Fibroblast of pulmonary artery (primary cell): ENCODE data around the gene SMIM15.

ENCODE experiments used
- DNase-seq: peaks from one replicate; pipeline ENCODE4 v3.0.0-alpha.2; 2010; ENCODE audit warnings: low read depth
- H3K4me3 ChIP-seq: replicated peaks from 2 replicates; pipeline ENCODE4 v1.5.1; 2011; ENCODE audit warnings: low read depth, mild to moderate bottlenecking, control low read depth, low read length, moderate library complexity
- CTCF ChIP-seq: IDR thresholded peaks from 2 replicates; pipeline ENCODE4 v1.5.1; 2011; ENCODE audit warnings: mild to moderate bottlenecking, control low read depth, low read length, inconsistent platforms; ENCODE audit errors: missing control alignments

Gene SMIM15

GRCh38 chr5:61120534-61120933, 41.7 kb downstream of the SMIM15 start:
- no peak overlapping the region for H3K4me3 ChIP-seq
- TF ChIP-seq CTCF = no peak
- no peak for DNase-seq

- no peak overlapping the region for H3K4me3 ChIP-seq
- TF ChIP-seq CTCF = no peak
- no peak for DNase-seq
These were observed 43.2 kb downstream of the SMIM15 start for GRCh38 chr5:61119066-61119465.

GRCh38 chr5:61115968-61116367, 46.3 kb downstream of the SMIM15 start:
- TF ChIP-seq CTCF = no peak
- DNase-seq = no peak
- H3K4me3 ChIP-seq = no peak overlapping the region

GRCh38 chr5:61114441-61114840, 47.8 kb downstream of the SMIM15 start:
- DNase-seq = no peak

More at GRCh38 chr5:61114441-61114840, 47.8 kb downstream of the SMIM15 start:
- no peak overlapping the region for H3K4me3 ChIP-seq
- no peak for TF ChIP-seq CTCF
